Right kidney (tissue), 1 donor: ENCODE measurements around the gene RAB40B.
"Not testable (repeated sequence)": the region's sequence is repeated elsewhere in the genome, so short reads cannot be mapped to it uniquely, and the experiment has no call there.

Experiments used
- DNase-seq: peaks from one replicate; pipeline ENCODE4 v3.0.0-alpha.2; 2016

The RAB40B gene

GRCh38 chr17:82668631-82669099 lies 29.8 kb downstream of the RAB40B start:
- DNase-seq = no peak

GRCh38 chr17:82668024-82668630 lies 30.4 kb downstream of the RAB40B start:
- DNase-seq = no peak

GRCh38 chr17:82667668-82668000 lies 30.9 kb downstream of the RAB40B start:
- no peak for DNase-seq

DNA sequence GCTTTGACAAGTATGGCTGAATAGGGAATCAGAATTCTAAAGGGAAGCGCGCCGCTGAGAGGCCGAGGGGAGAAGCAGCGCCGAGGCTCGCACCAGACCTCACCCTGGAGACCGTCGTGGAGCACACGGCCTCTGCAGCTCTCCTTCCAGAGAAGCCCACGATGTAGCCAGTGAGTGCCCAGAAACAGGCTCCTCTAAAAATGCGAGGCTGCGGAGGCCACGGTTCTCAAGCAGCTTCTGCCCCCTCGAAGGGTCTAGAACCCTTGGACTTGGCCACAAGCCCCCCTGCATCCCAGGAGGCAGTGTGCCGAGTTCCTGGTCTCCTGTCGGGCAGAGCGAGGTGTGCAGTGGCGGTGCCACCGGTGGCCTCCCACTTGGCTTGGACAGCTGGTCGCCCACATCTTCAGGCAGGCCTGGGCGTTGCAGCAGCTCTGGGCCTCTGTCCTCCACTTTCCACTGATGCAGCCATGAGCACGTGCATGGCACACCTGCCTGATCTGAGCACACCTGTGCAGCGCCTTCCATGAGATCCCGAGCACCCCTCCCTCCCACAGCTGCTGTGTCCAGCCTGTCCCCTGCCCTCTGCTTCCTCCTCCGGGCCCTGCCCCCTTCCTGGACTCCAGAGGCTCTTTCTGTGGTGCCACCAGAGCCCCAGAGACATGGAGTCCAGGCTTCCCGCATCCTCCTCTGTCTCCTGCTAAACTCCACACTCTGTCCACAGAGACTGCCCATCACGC lies 31.4 kb downstream of the RAB40B start:
- no peak for DNase-seq

- DNase-seq = no peak
These were observed 32.6 kb downstream of the RAB40B start for GRCh38 chr17:82665891-82666290.

DNA sequence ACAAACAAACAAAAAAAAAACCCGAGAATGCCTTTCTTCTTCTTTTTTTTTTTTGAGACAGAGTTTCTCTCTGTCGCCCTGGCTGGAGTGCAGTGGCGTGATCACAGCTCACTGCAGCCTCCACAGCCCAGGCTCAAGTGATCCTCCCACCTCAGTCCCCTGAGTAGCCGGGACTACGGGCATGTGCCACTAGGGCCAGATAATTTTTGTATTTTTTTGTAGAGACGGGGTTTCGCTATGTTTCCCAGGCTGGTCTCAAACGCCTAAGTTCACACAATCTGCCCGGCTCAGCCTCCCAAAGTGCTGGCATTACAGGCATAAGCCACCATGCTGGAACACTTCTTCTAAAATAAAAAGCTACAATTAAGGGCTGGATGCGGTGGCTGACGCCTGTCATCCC lies 33.3 kb downstream of the RAB40B start:
- DNase-seq = no peak

DNA sequence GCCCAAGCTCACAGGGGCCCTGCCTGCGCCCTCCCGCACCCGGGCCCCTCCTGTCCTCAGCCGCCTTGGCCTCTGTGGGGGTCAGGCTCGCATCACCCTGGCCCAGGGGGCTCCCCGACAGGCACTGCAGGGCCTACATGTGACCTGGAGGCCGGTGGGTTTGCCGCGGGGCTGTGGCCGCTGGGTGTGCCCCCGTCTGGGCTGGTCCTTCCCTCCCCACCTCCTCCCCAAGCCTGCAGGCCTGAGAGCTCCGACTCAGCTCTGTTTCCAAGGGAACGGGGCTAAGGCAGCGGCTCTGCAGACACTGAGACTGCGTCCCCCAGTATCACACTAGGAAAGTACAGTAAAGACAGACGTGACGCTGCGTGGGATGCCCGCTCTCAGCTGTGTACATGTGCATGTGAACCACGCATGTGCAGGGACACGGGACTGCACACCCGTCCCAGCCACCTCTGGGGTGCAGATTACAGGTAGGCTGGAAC lies 33.8 kb downstream of the RAB40B start:
- no peak for DNase-seq

GRCh38 chr17:82664276-82664575 lies 34.3 kb downstream of the RAB40B start:
- no peak for DNase-seq

DNA sequence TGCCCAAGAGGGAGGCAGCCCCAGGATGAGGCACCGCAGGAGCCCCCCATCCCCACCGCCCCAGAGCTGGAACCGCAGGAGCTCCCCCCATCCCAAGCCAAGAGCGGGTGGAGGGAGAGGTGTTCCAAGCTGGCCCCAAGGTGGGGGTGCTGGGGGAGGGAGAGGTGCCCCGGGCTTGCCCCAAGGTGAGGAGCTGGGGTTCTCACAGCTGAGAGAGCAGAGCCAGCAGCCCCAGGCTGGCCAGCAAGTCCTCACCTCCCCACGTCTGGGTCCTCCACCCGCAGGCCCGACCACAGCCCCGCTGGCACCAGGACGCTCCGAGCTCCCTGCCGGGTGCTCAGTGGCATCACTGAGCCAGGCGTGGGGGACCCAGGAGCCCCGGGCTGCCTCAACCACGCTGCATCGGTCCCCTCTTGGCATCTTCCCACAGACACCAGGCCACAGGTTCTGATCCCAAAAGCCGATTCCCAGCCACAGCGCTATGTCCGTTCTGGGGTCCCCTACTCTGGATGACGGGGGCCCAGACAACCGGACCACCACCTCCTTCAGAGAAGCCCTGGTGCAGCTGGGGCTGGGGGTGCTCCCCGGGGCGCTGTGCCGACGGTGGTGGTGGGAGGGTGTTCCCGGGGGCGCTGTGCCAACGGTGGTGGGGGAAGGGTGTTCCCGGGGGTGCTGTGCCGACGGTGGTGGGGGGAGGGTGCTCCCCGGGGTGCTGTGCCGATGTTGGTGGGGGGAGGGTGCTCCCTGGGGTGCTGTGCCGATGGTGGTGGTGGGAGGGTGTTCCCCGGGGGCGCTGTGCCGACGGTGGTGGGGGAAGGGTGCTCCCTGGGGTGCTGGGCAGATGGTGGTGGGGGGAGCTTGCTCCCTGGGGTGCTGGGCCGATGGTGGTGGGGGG lies 34.9 kb downstream of the RAB40B start:
- DNase-seq = no peak

DNA sequence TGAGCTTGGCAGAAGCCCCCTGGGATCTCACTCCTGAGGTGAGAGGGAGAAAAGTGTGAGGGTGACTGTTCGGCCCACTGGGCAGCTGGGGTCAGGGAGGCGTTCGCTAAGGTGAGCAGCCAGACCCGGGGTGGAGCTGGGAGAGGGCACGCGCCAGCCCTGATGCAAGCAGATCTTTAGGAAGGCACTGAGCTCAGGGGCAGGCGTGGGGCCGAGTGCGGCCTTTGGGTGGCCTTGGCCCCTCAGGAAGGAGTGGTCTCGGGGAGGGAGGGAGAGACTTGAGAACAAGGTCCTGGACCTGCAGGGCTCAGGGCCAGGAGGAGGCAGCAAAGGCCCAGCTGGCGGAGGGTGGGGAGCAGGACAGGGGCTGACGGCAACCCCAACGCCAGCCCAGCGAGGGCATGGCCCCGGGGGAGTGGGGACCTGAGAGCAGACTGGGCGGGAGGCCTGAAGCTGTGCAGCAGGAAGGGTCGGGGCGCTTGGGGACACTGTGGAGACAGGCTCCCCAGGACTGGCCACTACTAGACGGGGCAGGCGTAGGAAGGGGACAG lies 35.7 kb downstream of the RAB40B start:
- no peak for DNase-seq

DNA sequence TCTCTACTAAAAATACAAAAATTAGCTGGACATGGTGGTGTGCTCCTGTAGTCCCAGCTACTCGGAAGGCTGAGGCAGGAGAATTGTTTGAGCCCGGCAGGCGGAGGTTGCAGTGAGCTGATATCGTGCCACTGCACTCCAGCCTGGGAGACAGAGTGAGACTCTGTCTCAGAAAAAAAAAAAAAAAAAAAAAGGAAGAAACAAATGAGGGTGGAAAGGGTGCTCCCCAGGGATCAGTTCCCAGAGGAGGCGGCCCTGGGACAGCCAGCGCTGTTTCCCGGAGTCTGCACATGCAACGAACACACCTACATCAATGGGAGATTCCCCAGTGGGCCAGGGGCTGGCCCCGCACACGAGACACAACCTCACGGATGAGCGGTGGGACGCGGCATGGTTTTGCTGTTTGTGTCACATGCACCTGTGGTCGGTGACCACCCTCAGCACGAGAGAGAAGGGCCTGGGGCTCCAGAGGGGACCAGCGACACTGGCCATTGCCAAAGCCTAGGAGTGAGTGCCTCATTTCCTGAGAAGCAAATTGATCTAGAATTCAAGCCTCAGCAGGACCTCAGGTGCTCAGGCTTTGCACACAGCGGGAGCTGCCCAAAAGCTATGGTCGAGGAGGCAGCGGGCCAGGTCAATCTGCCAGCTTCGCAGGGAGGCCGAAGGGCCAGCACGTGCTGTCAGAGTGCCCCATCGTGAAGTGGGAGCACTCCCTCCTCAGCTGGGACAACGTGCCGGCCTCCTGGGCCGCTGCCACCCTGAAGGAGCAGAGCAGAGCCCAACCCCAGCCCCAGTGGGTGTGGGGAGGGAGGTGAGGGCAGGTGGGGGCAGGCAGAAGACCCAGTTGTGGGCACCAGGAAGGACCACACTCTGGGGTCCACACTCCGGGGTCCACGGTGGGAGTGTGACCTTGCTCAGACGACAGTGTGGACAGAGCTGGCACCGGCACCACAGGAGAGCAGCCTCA lies 36.5 kb downstream of the RAB40B start:
- DNase-seq = no peak

DNA sequence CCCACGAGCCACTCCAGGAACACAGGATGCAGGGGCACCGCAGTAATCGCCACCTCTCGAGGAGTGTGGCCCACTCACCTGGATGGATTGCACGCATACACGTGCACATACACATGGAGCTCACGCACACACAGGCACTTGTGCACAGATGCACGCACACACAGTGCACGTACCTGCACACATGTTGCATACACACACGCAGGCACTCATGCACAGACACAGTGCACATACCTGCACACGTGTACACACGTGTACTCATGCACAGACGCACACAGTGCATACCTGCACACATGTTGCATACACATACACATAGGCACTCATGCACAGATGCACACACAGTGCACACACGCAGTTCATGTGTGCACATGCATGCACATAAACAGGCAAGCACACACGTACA lies 38.6 kb downstream of the RAB40B start:
- DNase-seq = no peak

GRCh38 chr17:82658796-82659452 lies 39.6 kb downstream of the RAB40B start:
- DNase-seq = no peak

DNA sequence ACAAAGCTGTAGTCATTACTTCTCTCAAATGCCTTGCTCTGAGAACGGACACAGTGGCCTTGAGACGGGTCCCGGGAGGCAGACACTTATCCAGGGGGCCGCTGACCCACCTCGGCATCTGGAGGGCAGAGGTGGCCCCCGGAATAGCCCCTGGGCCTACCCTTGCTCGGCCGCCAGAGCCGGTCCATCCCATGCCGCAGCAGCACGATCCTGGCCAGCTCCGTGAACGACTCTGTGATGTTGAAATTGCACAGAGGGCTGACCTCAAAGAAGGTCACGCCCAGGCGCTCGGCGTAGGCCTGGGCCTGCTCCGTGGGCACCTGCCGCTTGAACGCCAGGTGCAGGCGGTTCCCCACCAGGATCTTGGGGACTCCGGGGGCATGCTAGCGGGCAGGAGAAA lies 40.2 kb downstream of the RAB40B start:
- no peak for DNase-seq

- no peak for DNase-seq
These were observed 40.6 kb downstream of the RAB40B start for GRCh38 chr17:82657926-82658325.

- no peak for DNase-seq
These were observed 42.2 kb downstream of the RAB40B start for GRCh38 chr17:82656266-82656665.

DNA sequence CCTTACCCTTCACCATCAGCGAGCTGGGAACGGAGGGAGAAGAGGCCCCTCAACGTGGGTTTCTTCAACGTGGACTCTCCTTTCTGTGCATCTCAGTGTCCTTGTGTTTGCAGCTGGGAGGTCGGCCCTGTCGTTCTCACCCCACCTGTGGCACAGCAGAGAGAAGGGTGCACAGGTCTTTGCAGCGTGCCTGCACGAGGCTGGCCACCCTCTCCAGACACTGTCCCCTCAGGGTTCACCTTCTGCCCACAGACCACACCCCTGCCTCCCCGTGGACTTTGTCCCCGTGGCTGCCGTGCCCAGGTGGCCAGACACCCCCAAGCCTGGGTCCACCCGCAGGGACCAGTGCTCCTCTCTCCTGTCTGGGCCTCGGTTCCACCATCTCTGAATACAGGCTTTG lies 43.0 kb downstream of the RAB40B start:
- no peak for DNase-seq

- no peak for DNase-seq
These were observed 43.4 kb downstream of the RAB40B start for GRCh38 chr17:82655038-82655479.

GRCh38 chr17:82654611-82655010 lies 43.9 kb downstream of the RAB40B start:
- not testable (repeated sequence) for DNase-seq

GRCh38 chr17:82653651-82654528 lies 44.6 kb downstream of the RAB40B start:
- no peak for DNase-seq
